GM19351 (cell line): ENCODE data around the gene ADM.

Experiments
- ATAC-seq: cut with Tn5 transposase; IDR thresholded peaks from one replicate; pipeline ENCODE4 v1.9.1; 2021; ENCODE audit warnings: mild to moderate bottlenecking, moderate library complexity; ENCODE audit not compliant: unreplicated experiment

Gene ADM

DNA sequence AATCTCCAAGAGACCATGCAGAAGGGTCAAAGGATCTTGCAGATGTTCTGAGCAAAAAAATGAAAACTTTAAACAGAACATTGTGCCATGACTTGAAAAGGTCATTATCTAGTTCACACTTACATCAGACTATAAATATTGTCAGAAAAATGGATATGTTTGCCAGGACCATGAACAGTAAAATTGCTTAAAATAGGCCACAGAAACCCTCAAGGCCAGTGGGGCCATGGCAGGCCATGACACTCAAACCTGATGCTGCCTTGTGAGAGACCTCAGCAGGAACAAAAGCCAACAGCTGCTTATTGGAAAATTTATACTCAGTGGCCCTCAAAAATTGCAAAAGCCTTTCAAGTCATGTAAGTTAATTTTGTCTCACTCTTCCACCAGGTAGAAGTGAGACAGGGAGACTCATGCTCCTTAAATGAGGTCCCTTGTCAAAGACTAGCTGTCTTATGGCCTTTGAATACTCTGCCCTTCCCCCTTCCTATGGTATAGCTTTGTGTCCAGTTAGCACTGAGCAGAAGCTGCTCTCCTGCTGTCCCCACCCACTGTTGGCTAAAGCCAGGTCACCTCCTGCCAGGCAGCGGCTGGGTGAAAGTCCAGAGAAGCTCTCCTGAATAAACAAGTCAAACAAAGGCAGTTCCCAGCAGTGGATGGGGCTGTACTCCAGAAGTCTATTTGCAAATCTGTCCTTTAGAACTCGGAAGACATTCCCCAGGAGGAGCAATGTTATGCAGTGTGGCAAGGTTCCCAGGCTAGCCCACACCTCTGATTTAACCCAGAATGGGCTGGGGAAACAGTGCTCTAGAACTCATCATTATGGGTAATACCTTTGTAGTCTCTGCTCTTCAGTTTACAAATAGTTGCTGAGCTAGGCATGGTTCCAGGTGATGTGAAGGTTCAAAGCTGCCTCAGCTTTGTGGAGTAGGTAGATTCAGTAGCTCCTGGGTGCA, 21.4 kb downstream of the ADM start:
- no peak for ATAC-seq

DNA sequence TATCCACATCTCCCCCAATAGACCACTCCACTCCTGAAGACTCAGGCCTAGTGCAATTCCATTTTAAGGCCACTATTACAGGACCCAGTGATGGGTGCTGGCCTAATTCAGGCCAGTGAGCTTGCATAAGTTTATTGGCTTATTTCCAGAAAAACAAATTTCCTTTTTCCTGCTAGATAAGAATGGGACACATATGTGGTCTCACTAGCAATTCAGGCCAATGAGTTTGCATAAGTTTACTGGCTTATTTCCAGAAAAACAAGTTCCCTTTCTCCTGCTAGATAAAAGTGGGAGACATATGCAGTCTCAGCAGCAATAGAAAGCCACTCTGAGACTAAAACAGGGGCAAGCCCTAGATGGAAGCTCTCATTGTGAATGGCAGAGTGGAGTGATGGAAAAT, 22.4 kb downstream of the ADM start:
- ATAC-seq, result no peak

DNA sequence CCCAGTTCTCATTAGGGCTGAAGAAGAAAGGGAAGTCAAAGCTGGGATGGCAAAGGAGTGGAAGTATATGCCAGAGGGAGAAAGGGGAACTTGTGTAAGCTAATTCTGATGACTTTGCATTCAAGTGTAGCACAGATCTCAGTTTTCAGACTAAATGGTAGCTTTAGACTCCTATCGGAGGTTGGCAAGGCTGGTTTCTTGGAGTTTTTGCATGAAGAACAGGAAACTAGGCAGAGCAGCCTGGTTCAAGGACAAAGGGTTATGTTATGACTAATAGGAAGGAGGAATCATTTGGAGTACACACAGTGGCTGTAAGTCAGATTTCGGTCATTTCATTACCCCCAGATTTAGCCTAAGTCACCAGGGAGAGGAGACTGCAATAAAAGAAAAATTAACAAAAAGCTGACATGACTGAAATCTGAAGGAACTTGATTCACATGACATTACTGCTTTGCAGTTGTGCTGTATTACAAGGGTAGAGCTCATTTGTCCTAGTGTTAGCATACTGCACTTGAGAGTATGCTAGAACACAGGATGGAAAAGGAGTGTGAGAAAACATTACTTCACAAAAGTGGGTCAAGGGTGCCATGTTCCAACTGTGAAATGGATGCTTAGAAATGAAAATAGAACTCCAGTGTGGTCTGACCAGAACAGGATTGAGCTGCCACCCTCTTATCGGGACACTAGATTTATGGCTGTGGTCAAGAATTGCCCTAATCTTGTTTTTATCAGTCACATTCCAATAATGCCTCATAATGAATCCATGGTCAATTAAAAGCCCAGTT, 23.6 kb downstream of the ADM start:
- ATAC-seq, result no peak

DNA sequence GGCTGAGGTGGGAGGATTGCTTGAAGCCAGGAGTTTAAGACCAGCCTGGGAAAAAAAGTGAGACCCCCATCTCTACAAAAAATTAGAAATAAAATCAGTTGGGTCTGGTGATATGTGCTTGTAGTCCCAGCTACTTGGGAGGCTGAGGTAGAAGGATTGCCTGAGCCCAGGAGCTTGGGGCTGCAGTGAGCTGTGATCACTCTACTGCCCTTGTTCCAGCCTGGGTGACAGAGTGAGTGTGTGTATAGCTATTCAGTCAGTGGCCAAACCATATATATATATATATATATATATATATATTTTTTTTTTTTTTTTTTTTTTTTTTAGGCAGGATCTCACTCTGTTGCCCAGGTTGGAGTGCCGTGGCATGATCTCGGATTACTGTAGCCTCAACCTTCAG, 24.5 kb downstream of the ADM start:
- no peak for ATAC-seq

- ATAC-seq, result no peak
Measured at GRCh38 chr11:10329935-10330334, 25.1 kb downstream of the ADM start.

GRCh38 chr11:10331548-10332289, 26.8 kb downstream of the ADM start:
- ATAC-seq, result no peak

GRCh38 chr11:10333490-10333889, 28.6 kb downstream of the ADM start:
- no peak for ATAC-seq

DNA sequence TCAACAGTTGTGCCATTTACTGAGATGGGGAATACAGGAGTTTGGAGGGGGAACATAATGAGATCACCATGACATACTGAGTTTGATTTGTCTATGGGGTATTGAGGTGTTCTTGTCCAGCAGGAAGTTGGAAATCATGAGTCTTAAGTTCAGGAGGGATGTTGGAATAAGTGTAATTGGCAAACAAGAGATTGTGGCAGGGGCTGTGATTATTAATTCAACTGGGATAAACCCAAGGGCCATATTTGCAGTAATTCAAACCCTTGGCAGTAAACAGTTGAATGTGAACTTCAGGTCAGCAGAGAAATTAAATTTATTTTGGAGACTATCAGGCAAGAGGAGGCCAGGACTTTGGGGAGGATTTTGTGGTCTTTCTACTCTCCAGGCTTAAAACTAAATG, 33.4 kb downstream of the ADM start:
- ATAC-seq, result no peak

- no peak for ATAC-seq
Measured at GRCh38 chr11:10348650-10349280, 43.9 kb downstream of the ADM start.

DNA sequence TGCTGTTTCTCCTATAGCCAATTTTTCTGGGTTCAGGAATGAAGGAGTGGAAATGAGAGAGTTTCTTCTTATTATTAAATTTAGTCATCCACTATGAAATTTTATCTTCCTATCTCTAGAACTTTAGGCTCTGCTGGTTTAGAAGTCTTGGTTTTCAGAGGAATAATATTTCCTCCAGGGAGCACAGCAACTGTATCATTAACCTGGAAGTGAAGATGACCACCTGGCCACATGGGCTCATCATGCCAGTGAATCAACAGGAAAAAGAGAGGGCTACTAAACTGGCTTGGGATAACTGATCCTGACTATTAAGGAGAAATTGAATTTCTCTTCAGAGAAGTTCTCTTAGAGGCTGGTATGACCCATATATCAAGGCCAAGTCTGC, 44.4 kb downstream of the ADM start:
- no peak for ATAC-seq

DNA sequence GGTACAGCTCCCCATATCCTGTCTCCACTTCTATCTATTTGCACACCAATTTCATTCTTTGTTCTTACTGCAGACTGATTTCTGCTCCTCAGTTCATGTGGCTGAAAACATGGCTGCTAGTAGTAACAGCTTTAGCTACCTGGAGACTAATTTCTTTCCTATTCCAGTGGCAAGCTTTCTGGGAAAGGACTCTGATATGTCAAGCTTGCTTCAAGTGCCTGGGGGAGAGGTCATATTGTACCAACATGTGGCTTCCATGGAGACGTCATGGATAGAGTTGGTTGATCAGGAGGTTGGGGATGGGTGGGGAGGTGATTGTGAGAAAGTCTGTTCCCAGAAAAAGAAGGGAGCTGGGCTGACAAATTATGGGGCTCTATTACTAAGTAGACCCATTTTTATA, 44.9 kb downstream of the ADM start:
- ATAC-seq, result no peak

- no peak for ATAC-seq
Measured at GRCh38 chr11:10350334-10350733, 45.5 kb downstream of the ADM start.

DNA sequence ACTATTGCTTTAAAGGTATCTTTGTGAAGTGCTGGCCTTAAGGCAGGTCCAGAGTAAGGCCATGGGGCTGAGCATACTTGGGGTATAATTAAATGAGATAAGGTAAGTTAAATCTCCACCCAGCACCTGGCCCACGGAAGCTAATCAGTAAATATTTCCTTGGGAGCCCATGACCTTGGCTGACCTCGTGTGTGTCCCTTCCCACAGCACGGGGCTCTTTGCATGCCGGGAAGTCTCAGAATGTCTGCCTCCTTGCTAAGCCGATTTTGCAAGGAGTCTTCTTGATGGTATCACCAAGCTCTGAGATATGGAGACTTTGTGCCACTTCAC, 46.5 kb downstream of the ADM start:
- ATAC-seq, result no peak

DNA sequence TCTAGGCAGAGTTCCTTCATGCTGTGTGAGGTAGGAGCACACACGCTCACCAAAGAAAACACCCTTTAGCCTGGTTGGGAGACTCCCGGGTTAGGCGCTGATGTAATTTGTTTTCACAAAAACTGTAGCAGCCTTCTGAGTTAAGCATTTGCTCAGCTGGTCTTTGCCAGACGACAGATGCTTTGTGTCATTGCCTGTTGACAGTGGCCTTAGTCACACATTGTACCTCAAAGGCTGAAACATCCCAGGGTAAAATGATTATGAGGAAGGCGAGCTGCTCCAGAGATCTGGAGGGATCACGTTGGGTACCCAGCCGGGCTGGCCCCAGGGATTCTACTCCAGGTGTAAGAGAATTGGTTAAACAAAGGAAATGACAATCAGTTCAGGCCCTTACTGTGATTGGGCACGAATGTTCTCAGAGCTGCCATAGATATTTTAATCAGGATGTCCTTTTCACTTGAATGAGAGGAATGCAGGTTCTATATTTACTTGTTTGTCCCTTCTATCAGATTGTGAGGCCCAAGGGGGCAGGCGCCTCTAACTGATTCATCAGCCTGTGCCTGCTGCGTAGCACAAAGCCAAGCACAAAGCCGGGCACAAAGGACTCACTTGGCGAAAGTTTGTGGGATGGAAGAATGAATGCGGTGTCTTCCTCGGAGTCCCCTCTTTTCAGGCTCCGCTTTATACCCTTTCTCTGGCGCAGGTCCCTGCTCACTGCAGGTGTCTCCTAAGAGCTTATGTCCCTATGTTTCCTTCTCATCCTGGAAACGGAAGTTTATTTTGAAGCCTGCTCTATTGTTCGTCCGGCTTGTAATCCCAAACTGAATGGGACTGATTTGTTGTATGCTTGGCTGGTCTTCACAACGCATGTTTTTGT, 47.1 kb downstream of the ADM start:
- no peak for ATAC-seq

GRCh38 chr11:10352921-10353550, 48.2 kb downstream of the ADM start:
- ATAC-seq, result no peak

GRCh38 chr11:10354389-10354788, 49.5 kb downstream of the ADM start:
- no peak for ATAC-seq

- ATAC-seq, result no peak
Measured at GRCh38 chr11:10355257-10355661, 50.4 kb downstream of the ADM start.

DNA sequence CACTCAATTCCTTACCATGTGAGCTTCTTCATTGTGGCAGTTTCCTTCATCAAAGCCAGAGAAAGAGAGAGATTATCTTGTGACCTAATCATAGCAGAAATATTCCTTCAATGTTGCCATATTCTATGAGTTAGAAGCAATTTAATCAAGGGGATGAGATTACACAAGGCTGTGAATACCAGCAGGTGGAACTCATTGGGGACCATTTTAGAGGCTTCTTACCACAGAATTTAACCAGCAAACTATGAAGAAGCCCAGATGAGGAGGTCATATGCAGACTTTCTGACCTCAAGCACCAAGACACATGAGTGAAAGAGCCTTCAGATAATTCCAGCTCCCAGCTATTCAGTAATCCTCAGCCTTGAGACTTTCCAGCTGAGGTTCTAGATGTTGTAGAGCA, 51.3 kb downstream of the ADM start:
- no peak for ATAC-seq
